Measurements from ENCODE around the gene KRTAP5-9. TPM values are rescaled to one million over a fixed set of nuclear protein-coding genes. Genes with fewer than 3 reads are reported as not detected.

The KRTAP5-9 gene
- total RNA-seq, 1 donor from 2014 or later = 0.53 TPM

Other genes with a start within 250 kb of the KRTAP5-9 start
- gene DHCR7, start 100.0 kb upstream of the KRTAP5-9 start, total RNA-seq = 35.5 and 47.2 TPM in 2 replicates
- gene NADSYN1, start 95.2 kb upstream of the KRTAP5-9 start, total RNA-seq = 127 and 146 TPM in 2 replicates
- gene KRTAP5-7, start 21.2 kb upstream of the KRTAP5-9 start, total RNA-seq = 0.24 and 0.49 TPM in 2 replicates
- 0.20 and 0.42 TPM in 2 replicates for gene KRTAP5-8, start 10.4 kb upstream of the KRTAP5-9 start, total RNA-seq
- gene KRTAP5-10, start 17.1 kb downstream of the KRTAP5-9 start, total RNA-seq = 0.27 TPM in 1 of 2 replicates, not detected in the other
- not detected in 2 replicates for gene KRTAP5-11, start 34.5 kb downstream of the KRTAP5-9 start, total RNA-seq